Activated naive CD4-positive, alpha-beta T cell treated with anti-CD3 and anti-CD28 coated beads, Interleukin-2, amount 50 U/mL, for 24 hours (primary cell): ENCODE measurements around the gene RAB11FIP3.
"Not testable (repeated sequence)": the region's sequence is repeated elsewhere in the genome, so short reads cannot be mapped to it uniquely, and the experiment has no call there.

Experiments used
- H3K27ac Mint-ChIP-seq: one replicate; pipeline ENCODE4 v1.8.0; 2021; ENCODE audit warnings: mild to moderate bottlenecking, mixed read lengths
- H3K27me3 Mint-ChIP-seq: one replicate; pipeline ENCODE4 v1.8.0; 2021; ENCODE audit warnings: mixed read lengths
- H3K36me3 Mint-ChIP-seq: one replicate; pipeline ENCODE4 v1.8.0; 2021; ENCODE audit warnings: mixed read lengths
- H3K4me1 Mint-ChIP-seq: one replicate; pipeline ENCODE4 v1.8.0; 2021; ENCODE audit warnings: mixed read lengths
- H3K4me3 Mint-ChIP-seq: one replicate; pipeline ENCODE4 v1.8.0; 2021; ENCODE audit warnings: mild to moderate bottlenecking, mixed read lengths
- H3K9me3 Mint-ChIP-seq: one replicate; pipeline ENCODE4 v1.8.0; 2021; ENCODE audit warnings: mixed read lengths

Gene RAB11FIP3

DNA sequence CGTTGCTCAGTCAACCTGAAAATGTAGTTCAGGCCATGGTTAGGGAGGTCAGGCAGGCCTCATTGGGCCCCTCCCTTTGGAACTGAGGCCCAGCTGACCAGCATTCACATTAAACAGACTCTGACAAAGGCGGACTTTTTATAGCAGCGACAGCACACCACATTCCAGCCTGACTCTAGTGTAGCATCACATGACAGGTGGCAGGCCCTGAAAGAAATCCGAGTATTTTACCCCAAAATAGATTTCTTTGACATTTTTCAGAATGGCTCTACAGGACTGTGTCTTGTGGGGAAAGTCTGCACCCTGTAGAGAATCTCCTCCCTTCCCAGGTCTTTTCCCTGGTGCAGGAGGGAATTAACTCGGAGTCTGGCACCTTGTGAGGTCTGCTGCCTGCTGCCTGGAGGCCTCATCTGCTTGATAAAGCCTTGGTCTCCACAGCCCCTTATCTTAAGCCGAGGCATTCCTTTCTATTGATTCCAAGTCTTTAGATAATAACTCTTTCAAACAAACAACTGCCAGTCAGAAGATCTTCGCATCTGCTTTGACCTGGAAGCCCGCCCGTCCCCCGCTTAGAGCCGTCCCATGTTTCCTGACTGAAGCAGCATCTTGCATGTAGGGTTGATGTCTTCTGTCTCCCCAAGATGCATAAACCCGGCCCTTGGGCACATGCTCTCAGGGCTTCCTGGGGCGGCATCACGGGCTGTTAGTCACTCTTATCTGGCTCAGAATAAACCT lies 58.1 kb downstream of the RAB11FIP3 start:
- H3K36me3 Mint-ChIP-seq: no peaks in the 10 kb centered on the region
- H3K4me1 Mint-ChIP-seq: no peaks in the 10 kb centered on the region
- H3K27ac Mint-ChIP-seq: no peak overlapping the region
- H3K27me3 Mint-ChIP-seq: no peaks in the 10 kb centered on the region
- H3K9me3 Mint-ChIP-seq: no peaks in the 10 kb centered on the region
- no peak overlapping the region for H3K4me3 Mint-ChIP-seq

DNA sequence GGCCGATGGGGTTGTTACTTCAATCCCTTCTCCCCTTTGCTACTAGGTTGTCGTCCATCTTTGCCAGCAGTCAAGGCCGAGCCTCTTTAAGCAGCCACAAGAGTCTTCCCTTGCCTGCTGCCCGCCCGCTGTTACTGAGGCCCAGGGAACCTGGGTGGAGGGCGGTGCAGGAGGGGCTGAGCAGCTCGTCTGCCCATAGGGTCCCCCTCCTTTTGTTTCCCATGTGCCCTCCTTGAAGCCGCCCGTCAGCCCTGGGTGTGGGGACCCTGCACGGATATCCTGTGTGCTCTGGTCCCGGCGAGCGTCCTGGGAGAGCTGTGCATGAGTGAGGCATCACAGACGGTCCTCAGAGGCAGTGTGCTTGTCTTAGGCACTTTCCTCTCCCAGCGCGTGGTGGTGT lies 64.2 kb downstream of the RAB11FIP3 start:
- Mint-ChIP-seq H3K4me3 (no peak overlapping the region), H3K36me3 (peaks cover 2% of the 10 kb centered on the region), H3K27ac (no peak overlapping the region), H3K4me1 (no peaks in the 10 kb centered on the region), H3K27me3 (no peaks in the 10 kb centered on the region), H3K9me3 (no peaks in the 10 kb centered on the region)

DNA sequence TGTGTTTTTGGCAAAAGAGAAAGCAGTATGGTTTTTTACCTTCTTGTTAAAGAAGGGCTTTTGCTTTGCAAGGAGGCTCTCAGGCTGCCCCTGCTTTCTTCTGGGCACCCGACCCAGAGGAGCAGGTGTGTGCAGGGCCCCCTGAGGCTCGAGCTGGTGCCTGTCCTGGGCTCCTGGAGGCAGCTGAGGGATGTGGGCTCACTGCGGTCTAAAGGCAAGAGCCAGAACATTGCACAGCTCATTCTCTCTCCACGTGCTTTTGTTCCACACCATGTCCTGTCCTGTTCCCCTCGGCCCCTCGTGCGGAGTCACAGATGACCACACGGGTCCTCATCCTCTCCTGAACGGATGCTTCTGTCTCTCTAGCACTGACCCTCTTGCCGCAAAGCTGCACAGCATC lies 65.3 kb downstream of the RAB11FIP3 start:
- no peaks in the 10 kb centered on the region for H3K27me3 Mint-ChIP-seq
- H3K36me3 Mint-ChIP-seq: peaks cover 2% of the 10 kb centered on the region
- H3K9me3 Mint-ChIP-seq: no peaks in the 10 kb centered on the region
- no peak overlapping the region for H3K27ac Mint-ChIP-seq
- H3K4me1 Mint-ChIP-seq: peaks cover 4% of the 10 kb centered on the region
- H3K4me3 Mint-ChIP-seq: no peak overlapping the region

DNA sequence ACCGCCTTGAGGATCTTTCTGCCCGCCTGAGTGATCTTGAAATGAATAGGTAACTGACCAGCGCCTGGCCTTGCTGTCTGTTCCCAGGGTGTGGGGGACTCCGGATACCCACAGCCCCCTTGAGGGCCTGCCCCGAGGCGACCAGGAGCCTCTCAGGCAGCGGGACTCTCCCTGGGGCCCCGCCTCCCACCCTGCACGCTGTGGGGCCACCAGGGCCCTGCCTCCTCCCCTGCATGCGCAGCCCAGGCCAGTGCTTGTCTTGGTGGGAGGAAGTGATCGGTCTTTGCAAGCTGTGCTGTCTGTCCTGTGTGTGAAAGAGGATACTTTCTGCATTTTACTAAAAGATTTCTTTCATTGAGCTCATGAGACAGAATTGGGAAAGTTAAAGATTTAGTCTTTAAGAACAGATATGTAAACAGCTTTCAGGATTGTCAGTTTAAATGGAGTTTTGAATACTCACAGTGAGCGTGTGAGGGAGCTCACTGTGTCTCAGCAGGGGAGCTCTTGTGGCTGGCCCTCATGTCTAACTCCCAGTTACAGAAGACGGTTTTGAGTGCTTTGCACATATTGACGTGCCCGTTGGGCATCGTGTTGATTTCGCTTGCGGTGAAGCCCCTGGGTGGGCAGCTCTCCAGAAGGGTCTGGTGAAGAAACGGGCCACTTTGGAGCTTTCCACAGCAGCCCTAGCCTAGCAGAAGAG lies 65.9 kb downstream of the RAB11FIP3 start:
- peaks cover 2% of the 10 kb centered on the region for H3K36me3 Mint-ChIP-seq
- no peak overlapping the region for H3K4me3 Mint-ChIP-seq
- H3K27me3 Mint-ChIP-seq: no peaks in the 10 kb centered on the region
- H3K27ac Mint-ChIP-seq: no peak overlapping the region
- no peaks in the 10 kb centered on the region for H3K9me3 Mint-ChIP-seq
- peaks cover 4% of the 10 kb centered on the region for H3K4me1 Mint-ChIP-seq

DNA sequence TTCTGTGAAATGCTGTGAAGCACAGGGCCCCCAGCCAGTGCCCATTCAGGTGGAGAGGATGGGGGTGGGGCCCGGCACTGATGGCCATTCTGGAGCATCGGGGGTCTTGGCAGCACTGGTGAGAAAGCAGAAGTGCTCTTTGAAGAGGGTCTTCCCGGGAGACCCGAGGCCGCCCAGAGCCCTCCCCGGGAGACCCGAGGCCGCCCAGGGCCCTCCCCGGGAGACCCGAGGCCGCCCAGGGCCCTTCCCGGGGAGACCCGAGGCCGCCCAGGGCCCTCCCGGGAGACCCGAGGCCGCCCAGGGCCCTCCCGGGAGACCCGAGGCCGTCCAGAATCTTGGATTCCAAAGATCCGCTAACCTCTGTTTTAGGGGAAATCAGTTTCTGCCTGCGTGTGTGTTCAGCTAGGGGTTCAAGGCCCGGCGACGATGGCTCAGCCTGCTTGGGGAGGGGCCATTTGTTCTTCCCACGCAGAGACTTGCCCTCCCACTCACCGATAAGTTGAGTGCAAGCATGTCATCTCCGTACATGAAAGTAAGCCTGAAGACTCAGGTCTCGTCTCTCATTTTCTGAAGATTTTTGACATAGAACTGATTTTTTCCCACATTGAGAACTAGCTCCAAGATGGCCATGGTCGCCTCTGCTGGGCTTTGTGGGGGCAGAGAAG lies 66.9 kb downstream of the RAB11FIP3 start:
- Mint-ChIP-seq H3K27me3 (no peaks in the 10 kb centered on the region), H3K4me1 (peaks cover 4% of the 10 kb centered on the region), H3K27ac (no peak overlapping the region), H3K36me3 (peaks cover 2% of the 10 kb centered on the region), H3K4me3 (no peak overlapping the region), H3K9me3 (no peaks in the 10 kb centered on the region)

GRCh38 chr16:494676-495075 lies 69.2 kb downstream of the RAB11FIP3 start:
- not testable (repeated sequence) for H3K9me3 Mint-ChIP-seq, H3K4me1 Mint-ChIP-seq, H3K27me3 Mint-ChIP-seq

DNA sequence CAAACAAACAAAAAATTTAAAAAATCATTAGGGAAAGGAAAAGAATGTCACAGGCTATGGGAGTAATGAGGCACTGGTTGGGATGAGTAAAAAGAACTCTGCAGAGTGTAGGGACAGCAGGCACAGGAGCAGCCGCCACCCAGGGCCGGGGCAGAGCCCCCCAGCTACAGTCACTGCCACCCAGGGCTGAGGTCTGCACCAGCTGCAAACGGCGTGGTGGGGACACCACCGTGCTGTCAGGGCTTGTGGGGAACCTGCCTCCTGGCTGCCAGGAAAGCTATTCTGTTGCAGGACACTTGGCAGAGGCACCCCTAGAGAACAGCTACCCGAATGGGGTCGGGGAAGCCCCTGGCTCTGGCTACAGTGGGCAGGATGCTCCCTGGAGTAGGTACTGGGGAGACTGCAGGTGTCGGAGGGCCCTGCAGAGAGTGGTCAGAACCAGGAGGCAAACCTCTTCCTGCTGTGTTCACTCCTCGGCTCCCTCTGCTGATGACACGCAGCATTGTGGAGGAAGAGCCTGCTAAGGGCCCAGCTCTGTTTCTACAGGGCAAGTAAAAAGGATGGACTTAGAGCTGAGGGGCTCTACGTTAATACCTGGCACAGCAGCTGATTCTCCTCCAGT lies 69.8 kb downstream of the RAB11FIP3 start:
- Mint-ChIP-seq H3K27ac (no peak overlapping the region), H3K27me3 (no peaks in the 10 kb centered on the region), H3K4me3 (no peak overlapping the region), H3K9me3 (no peaks in the 10 kb centered on the region), H3K36me3 (no peaks in the 10 kb centered on the region), H3K4me1 (peaks cover 4% of the 10 kb centered on the region)

More at GRCh38 chr16:494676-495075, 69.2 kb downstream of the RAB11FIP3 start:
- H3K4me3 Mint-ChIP-seq, H3K36me3 Mint-ChIP-seq, H3K27ac Mint-ChIP-seq: not testable (repeated sequence)

DNA sequence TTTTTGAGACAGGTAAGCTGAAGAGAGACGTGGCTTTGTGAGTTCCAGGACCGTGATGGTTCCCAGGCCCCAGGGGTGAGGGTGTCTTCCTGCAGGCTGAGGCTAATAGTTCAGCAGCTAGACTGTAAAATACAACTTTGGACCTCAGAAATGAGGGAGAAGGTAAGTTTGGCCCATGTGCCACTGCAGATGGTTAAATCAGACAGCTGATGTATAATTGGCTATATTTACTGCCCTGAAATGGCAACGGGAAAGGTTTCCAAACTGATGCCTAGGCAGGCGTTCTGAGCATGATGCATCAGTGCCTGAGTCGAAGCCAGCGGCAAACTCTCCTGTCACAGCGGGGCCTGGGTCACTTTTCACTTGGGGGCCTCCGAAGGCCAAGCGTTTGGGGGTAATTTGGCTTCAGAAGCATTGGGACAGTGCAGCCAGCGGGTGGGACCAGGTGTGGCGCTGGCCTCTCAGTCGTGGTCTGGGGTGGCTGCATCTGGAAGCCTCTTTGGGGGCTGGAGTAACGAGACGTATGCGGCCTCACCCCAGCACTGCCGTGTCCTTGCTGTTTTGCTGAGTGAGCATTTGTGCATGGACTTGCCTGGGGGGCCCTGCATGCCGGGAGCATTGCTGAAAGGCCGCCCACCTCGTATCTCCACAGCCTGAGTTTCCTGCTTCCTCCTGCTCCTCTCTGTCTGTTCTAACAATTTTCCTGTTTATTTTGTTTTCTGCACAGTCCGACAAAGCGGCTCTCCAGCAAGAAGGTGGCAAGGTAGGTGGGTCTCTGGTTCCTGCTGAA lies 70.8 kb downstream of the RAB11FIP3 start:
- no peaks in the 10 kb centered on the region for H3K27me3 Mint-ChIP-seq
- no peak overlapping the region for H3K4me3 Mint-ChIP-seq
- no peaks in the 10 kb centered on the region for H3K9me3 Mint-ChIP-seq
- peaks cover 4% of the 10 kb centered on the region for H3K4me1 Mint-ChIP-seq
- H3K27ac Mint-ChIP-seq: no peak overlapping the region
- H3K36me3 Mint-ChIP-seq: no peaks in the 10 kb centered on the region

GRCh38 chr16:497258-497657 lies 71.8 kb downstream of the RAB11FIP3 start:
- Mint-ChIP-seq H3K27ac (no peak overlapping the region), H3K4me3 (no peak overlapping the region), H3K4me1 (peaks cover 4% of the 10 kb centered on the region), H3K36me3 (no peaks in the 10 kb centered on the region), H3K27me3 (no peaks in the 10 kb centered on the region), H3K9me3 (no peaks in the 10 kb centered on the region)

GRCh38 chr16:499924-500323 lies 74.5 kb downstream of the RAB11FIP3 start:
- no peak overlapping the region for H3K27ac Mint-ChIP-seq
- H3K9me3 Mint-ChIP-seq: no peaks in the 10 kb centered on the region
- no peak overlapping the region for H3K4me3 Mint-ChIP-seq
- peaks cover 4% of the 10 kb centered on the region for H3K4me1 Mint-ChIP-seq
- no peaks in the 10 kb centered on the region for H3K36me3 Mint-ChIP-seq
- H3K27me3 Mint-ChIP-seq: no peaks in the 10 kb centered on the region

DNA sequence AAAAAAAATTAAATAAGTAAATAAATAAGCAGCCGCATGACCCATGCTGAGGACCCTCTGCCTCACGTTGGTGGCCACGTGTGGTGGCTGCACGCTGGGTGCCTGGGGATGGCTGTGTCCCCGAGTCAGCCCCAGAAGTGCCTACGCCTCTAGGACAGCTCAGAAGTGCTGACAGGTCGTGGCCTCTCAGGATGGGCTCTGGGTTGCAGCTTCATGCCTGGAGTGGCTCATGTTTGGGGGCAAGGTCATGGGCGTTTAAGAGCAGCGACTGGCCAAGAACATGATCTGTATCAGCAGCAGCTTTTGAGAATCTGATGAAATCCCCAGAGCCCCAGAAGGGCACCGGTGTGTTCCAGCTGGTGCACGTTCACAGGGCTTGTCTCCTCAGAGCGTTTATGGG lies 75.3 kb downstream of the RAB11FIP3 start:
- H3K9me3 Mint-ChIP-seq: no peaks in the 10 kb centered on the region
- no peak overlapping the region for H3K27ac Mint-ChIP-seq
- no peaks in the 10 kb centered on the region for H3K36me3 Mint-ChIP-seq
- no peaks in the 10 kb centered on the region for H3K4me1 Mint-ChIP-seq
- no peaks in the 10 kb centered on the region for H3K27me3 Mint-ChIP-seq
- no peak overlapping the region for H3K4me3 Mint-ChIP-seq

DNA sequence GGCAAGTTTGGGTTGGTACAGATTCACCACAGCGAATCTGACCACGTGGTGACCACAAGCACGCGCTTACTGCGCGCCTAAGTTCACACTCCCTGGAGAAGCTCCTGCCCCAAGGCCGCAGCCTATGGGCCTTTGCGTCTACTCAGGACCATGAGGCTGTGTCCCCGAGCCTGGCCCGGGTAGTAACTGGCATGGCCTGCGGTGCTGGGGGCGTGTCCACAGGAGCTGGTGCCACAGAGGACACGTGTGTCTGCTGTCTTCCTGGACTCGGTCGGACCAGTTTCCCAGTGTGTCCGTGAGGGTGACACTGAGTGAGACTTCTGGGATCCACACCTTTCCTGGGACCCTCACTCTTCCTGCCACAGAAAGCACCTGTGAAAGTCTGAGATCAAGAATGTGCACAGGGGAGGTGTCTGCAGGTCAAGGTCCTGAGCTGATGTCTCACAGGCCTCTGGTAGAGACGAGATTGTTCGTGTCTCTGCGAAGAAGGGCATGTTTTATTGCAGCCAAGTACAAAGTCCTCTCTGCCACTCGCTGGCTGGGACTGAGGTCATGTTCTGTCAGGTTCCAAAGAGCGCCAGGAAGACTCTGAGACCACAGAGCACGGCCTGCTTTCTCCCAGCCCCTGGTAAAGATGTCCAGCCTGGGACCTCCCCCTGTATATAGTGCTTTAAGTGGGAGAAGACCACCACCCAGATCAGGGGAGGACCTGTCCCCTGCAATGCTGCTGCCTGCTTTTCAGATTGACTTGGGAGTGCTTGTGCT lies 76.9 kb downstream of the RAB11FIP3 start:
- H3K36me3 Mint-ChIP-seq: no peaks in the 10 kb centered on the region
- H3K4me3 Mint-ChIP-seq: no peak overlapping the region
- no peaks in the 10 kb centered on the region for H3K27me3 Mint-ChIP-seq
- no peaks in the 10 kb centered on the region for H3K4me1 Mint-ChIP-seq
- H3K9me3 Mint-ChIP-seq: no peaks in the 10 kb centered on the region
- no peak overlapping the region for H3K27ac Mint-ChIP-seq

- Mint-ChIP-seq H3K9me3 (no peaks in the 10 kb centered on the region), H3K27me3 (no peaks in the 10 kb centered on the region), H3K36me3 (no peaks in the 10 kb centered on the region), H3K4me3 (no peak overlapping the region), H3K27ac (no peak overlapping the region), H3K4me1 (no peaks in the 10 kb centered on the region)
These were observed 78.0 kb downstream of the RAB11FIP3 start for GRCh38 chr16:503150-504071.
